ENCODE measurements around the gene TRIM62.

The TRIM62 gene

GRCh38 chr1:33181921-33182341, at the start of gene TRIM62:
TRIM62 (minus strand) TSS chr1:33182043; CDS start chr1:33181432, 611 bp downstream.
- peak in 52 of 56 donors; percentile 31 to 91 (median 76) for DNase-seq

- DNase-seq = no peak
Observed at GRCh38 chr1:33231166-33231565, 49.3 kb upstream of the TRIM62 start.

GRCh38 chr1:33228935-33229487, 47.2 kb upstream of the TRIM62 start:
- peak in 2 of 56 donors; percentile 6 to 36 for DNase-seq

- no peak for DNase-seq
Observed at GRCh38 chr1:33225586-33225985, 43.7 kb upstream of the TRIM62 start.

- no peak for DNase-seq
Observed at GRCh38 chr1:33224166-33224707, 42.4 kb upstream of the TRIM62 start.

GRCh38 chr1:33222381-33222780, 40.5 kb upstream of the TRIM62 start:
- DNase-seq = no peak

- DNase-seq = no peak
Observed at GRCh38 chr1:33221385-33221758, 39.5 kb upstream of the TRIM62 start.

GRCh38 chr1:33220676-33221384, 39.0 kb upstream of the TRIM62 start:
- DNase-seq = no peak

- DNase-seq = no peak
Observed at GRCh38 chr1:33219886-33220661, 38.2 kb upstream of the TRIM62 start.

GRCh38 chr1:33211972-33212371, 30.1 kb upstream of the TRIM62 start:
- no peak for DNase-seq

- no peak for DNase-seq
Observed at GRCh38 chr1:33206340-33206739, 24.5 kb upstream of the TRIM62 start.

GRCh38 chr1:33195556-33195955, 13.7 kb upstream of the TRIM62 start:
- DNase-seq = no peak

- DNase-seq = no peak
Observed at GRCh38 chr1:33191731-33192275, 10.0 kb upstream of the TRIM62 start.

- no peak for DNase-seq
Observed at GRCh38 chr1:33190701-33191100, 8.9 kb upstream of the TRIM62 start.

GRCh38 chr1:33188572-33189275, 6.9 kb upstream of the TRIM62 start:
- no peak for DNase-seq

- DNase-seq = no peak
Observed at GRCh38 chr1:33186936-33187335, 5.1 kb upstream of the TRIM62 start.

- no peak for DNase-seq
Observed at GRCh38 chr1:33185541-33185940, 3.7 kb upstream of the TRIM62 start.

- DNase-seq = no peak
Observed at GRCh38 chr1:33183306-33183705, 1.5 kb upstream of the TRIM62 start.

- DNase-seq = no peak
Observed at GRCh38 chr1:33182896-33183295, 1.1 kb upstream of the TRIM62 start.

GRCh38 chr1:33182401-33182841, 578 bp upstream of the TRIM62 start:
- DNase-seq = no peak

Measured in amygdala (tissue), 56 donors.